Adrenal gland (tissue), 5 donors: Measurements from ENCODE around the gene KCNJ6.

Experiments used
- CTCF ChIP-seq, 6 experiments: fragments of 450-650 bp in 4 of 6; fragments of 200-600 bp in 2 of 6; sonication (generic) in 1 of 6; IDR thresholded peaks; 1 replicate in 5 of 6; 2 replicates in 1 of 6; pipeline versions ENCODE4 v1.5.1 to v1.8.0; 2016 to 2021; ENCODE audit warnings: antibody characterized with exemption in 6 of 6, mild to moderate bottlenecking in 2 of 6, moderate library complexity in 1 of 6
- POLR2A ChIP-seq, 2 donors: fragments of 450-650 bp; IDR thresholded peaks; one replicate each; pipeline ENCODE4 v1.6.1; 2017; ENCODE audit warnings: antibody characterized with exemption in 2 of 2, mild to moderate bottlenecking in 2 of 2, moderate library complexity in 1 of 2
- donor health status: DM: no; HTN: no; CAD: no.

GRCh38 chr21:37682966-37683365 is 233.3 kb downstream of the KCNJ6 start:
- TF ChIP-seq CTCF (IDR thresholded peaks at IDR 0.05) = no peak
- TF ChIP-seq POLR2A (IDR thresholded peaks at IDR 0.05) = no peak
